ENCODE results near the gene INPPL1.

The INPPL1 gene

GRCh38 chr11:72222907-72223614 lies 1.5 kb upstream of the INPPL1 start:
- Histone ChIP-seq H3K27me3 (ENCODE audit: low read depth, low read length) (no peaks in the 10 kb centered on the region), H3K27ac (ENCODE audit: low read length) (peak overlapping the region; percentile 86), H4K20me1 (ENCODE audit: insufficient read depth, low read length) (peaks cover 24% of the 10 kb centered on the region), H3K79me2 (ENCODE audit: low read length) (peaks cover 33% of the 10 kb centered on the region), H3K4me2 (ENCODE audit: low read length) (peak overlapping the region; percentile 97), H3K9me3 (ENCODE audit: insufficient read depth, low read length) (no peaks in the 10 kb centered on the region), H3K9ac (ENCODE audit: low read length) (peak overlapping the region; percentile 99), H3K4me1 (ENCODE audit: low read length) (peaks cover 30% of the 10 kb centered on the region), H2AFZ (ENCODE audit: low read depth, low read length) (peak overlapping the region; percentile 11; the same call in 1 of the 2 replicates), H3K36me3 (replicated peaks; ENCODE audit: low read depth, low read length) (peaks cover 8% of the 10 kb centered on the region), H3K4me3 (ENCODE audit: low read length) (peak overlapping the region; percentile 95)
- TF ChIP-seq CTCF (IDR thresholded peaks at IDR 0.05; ENCODE audit: low read depth, low read length) (no peak; the same call in 1 of the 2 replicates), EZH2phosphoT487 (IDR thresholded peaks at IDR 0.05; ENCODE audit: low read depth) (no peak)

GRCh38 chr11:72223615-72224563 lies 678 bp upstream of the INPPL1 start:
- TF ChIP-seq CTCF (IDR thresholded peaks at IDR 0.05; ENCODE audit: low read depth, low read length) (no peak), EZH2phosphoT487 (IDR thresholded peaks at IDR 0.05; ENCODE audit: low read depth) (no peak)
- no peaks in the 10 kb centered on the region for H3K27me3 ChIP-seq (ENCODE audit: low read depth, low read length)
- peaks cover 33% of the 10 kb centered on the region for H3K79me2 ChIP-seq (ENCODE audit: low read length)
- peaks cover 24% of the 10 kb centered on the region for H4K20me1 ChIP-seq (ENCODE audit: insufficient read depth, low read length)
- peak overlapping the region; percentile 99 for H3K9ac ChIP-seq (ENCODE audit: low read length)
- H3K4me2 ChIP-seq (ENCODE audit: low read length), result peak overlapping the region; percentile 97
- H3K4me1 ChIP-seq (ENCODE audit: low read length), result peaks cover 25% of the 10 kb centered on the region
- H3K9me3 ChIP-seq (ENCODE audit: insufficient read depth, low read length), result no peaks in the 10 kb centered on the region
- H3K27ac ChIP-seq (ENCODE audit: low read length), result peak overlapping the region; percentile 86
- peaks cover 16% of the 10 kb centered on the region for H3K36me3 ChIP-seq (replicated peaks; ENCODE audit: low read depth, low read length)
- H2AFZ ChIP-seq (ENCODE audit: low read depth, low read length), result peak overlapping the region; percentile 11; the same call in 1 of the 2 replicates
- peak overlapping the region; percentile 95 for H3K4me3 ChIP-seq (ENCODE audit: low read length)

- Histone ChIP-seq H3K9me3 (ENCODE audit: insufficient read depth, low read length) (no peaks in the 10 kb centered on the region), H4K20me1 (ENCODE audit: insufficient read depth, low read length) (peaks cover 24% of the 10 kb centered on the region), H3K36me3 (replicated peaks; ENCODE audit: low read depth, low read length) (peaks cover 32% of the 10 kb centered on the region), H3K9ac (ENCODE audit: low read length) (peak overlapping the region; percentile 99), H3K79me2 (ENCODE audit: low read length) (peaks cover 33% of the 10 kb centered on the region), H3K4me3 (ENCODE audit: low read length) (peak overlapping the region; percentile 95), H3K27ac (ENCODE audit: low read length) (peak overlapping the region; percentile 86), H3K27me3 (ENCODE audit: low read depth, low read length) (no peaks in the 10 kb centered on the region), H3K4me2 (ENCODE audit: low read length) (peak overlapping the region; percentile 97), H2AFZ (ENCODE audit: low read depth, low read length) (no peak overlapping the region), H3K4me1 (ENCODE audit: low read length) (peaks cover 25% of the 10 kb centered on the region)
- no peak for TF ChIP-seq CTCF (IDR thresholded peaks at IDR 0.05; ENCODE audit: low read depth, low read length)
- no peak for TF ChIP-seq EZH2phosphoT487 (IDR thresholded peaks at IDR 0.05; ENCODE audit: low read depth)
Observed at GRCh38 chr11:72225411-72225951, 914 bp downstream of the INPPL1 start.
